Measurements from ENCODE around the gene EFCAB8.

DNA sequence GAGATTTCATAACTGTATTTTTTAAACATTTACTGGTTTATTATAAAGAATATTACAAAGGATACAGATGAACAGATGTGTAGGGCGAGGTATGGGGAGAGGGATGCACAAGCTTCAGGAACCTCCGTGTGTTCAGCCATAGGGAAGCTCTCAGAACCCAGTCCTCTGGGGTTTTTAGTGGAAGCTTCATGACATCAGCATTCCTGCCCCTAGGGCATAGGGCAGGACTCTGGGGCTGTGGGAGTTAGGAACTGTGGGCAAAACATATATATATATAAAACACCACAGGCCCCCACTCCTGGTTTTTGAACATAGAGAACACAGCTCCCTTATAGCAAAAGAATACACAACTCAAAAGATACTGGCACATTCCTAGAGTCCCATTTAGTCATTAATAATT is 21.9 kb downstream of the EFCAB8 start:
- TF ChIP-seq, protein P1, sequence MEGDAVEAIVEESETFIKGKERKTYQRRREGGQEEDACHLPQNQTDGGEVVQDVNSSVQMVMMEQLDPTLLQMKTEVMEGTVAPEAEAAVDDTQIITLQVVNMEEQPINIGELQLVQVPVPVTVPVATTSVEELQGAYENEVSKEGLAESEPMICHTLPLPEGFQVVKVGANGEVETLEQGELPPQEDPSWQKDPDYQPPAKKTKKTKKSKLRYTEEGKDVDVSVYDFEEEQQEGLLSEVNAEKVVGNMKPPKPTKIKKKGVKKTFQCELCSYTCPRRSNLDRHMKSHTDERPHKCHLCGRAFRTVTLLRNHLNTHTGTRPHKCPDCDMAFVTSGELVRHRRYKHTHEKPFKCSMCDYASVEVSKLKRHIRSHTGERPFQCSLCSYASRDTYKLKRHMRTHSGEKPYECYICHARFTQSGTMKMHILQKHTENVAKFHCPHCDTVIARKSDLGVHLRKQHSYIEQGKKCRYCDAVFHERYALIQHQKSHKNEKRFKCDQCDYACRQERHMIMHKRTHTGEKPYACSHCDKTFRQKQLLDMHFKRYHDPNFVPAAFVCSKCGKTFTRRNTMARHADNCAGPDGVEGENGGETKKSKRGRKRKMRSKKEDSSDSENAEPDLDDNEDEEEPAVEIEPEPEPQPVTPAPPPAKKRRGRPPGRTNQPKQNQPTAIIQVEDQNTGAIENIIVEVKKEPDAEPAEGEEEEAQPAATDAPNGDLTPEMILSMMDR (IDR thresholded peaks at IDR 0.05) = no peak
- TF ChIP-seq POLR2AphosphoS5 (IDR thresholded peaks at IDR 0.05; ENCODE audit: insufficient read depth in 1 of 2, low read depth in 1 of 2) (no peak), POLR2A (IDR thresholded peaks at IDR 0.05) (no peak)

Measured in vagina (tissue), 2 donors.